NB4 (cell line): ENCODE measurements around the gene TRRAP.

Experiments
- DNase-seq: peaks from one replicate; pipeline ENCODE4 v3.0.0; 2010; ENCODE audit warnings: low read depth
- H3K4me3 ChIP-seq: one replicate; pipeline ENCODE4 v1.5.1; 2011; ENCODE audit warnings: mild to moderate bottlenecking, low read depth, low read length, moderate library complexity
- MYC ChIP-seq: IDR thresholded peaks from 2 replicates; pipeline ENCODE4 v1.6.1; 2011; ENCODE audit warnings: low read depth, low read length
- POLR2A ChIP-seq: IDR thresholded peaks from 2 replicates; pipeline ENCODE4 v1.6.1; 2011; ENCODE audit warnings: mild to moderate bottlenecking; ENCODE audit not compliant: insufficient read length; ENCODE audit errors: extremely low read depth
- TF ChIP-seq, protein P1 (sequence below): IDR thresholded peaks from one replicate; pipeline ENCODE4 v1.5.1; 2012; ENCODE audit warnings: low read depth, low read length
- TF ChIP-seq, protein P2 (sequence below): IDR thresholded peaks from 2 replicates; pipeline ENCODE4 v1.6.1; 2011; ENCODE audit warnings: low read depth, low read length

TRRAP gene

DNA sequence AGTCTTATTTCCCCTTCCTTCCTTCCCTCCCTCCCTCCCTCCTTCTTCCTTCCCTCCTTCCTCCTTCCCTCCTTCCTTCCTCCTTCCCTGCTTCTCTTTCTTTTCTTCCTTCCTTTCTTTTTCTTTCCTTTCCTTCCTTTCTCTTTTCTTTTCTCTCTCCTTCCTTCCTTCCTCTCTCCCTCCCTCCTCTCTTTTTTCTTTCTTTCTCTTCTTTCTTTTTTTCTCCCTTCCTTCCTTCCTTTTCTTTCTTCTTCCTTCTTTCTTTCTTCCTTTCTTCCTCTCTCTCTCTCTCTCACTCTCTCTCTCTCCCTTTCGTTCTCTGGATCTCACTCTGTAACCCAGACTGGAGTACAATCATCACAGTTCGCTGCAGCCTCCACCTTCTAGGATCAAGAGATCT, 14.7 kb upstream of the TRRAP start:
- DNase-seq, result no peak
- H3K4me3 ChIP-seq, result no peak overlapping the region
- TF ChIP-seq MYC, result no peak
- TF ChIP-seq, protein P1, sequence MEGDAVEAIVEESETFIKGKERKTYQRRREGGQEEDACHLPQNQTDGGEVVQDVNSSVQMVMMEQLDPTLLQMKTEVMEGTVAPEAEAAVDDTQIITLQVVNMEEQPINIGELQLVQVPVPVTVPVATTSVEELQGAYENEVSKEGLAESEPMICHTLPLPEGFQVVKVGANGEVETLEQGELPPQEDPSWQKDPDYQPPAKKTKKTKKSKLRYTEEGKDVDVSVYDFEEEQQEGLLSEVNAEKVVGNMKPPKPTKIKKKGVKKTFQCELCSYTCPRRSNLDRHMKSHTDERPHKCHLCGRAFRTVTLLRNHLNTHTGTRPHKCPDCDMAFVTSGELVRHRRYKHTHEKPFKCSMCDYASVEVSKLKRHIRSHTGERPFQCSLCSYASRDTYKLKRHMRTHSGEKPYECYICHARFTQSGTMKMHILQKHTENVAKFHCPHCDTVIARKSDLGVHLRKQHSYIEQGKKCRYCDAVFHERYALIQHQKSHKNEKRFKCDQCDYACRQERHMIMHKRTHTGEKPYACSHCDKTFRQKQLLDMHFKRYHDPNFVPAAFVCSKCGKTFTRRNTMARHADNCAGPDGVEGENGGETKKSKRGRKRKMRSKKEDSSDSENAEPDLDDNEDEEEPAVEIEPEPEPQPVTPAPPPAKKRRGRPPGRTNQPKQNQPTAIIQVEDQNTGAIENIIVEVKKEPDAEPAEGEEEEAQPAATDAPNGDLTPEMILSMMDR, result no peak
- no peak for TF ChIP-seq POLR2A
- TF ChIP-seq, protein P2, sequence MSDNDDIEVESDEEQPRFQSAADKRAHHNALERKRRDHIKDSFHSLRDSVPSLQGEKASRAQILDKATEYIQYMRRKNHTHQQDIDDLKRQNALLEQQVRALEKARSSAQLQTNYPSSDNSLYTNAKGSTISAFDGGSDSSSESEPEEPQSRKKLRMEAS, result no peak

DNA sequence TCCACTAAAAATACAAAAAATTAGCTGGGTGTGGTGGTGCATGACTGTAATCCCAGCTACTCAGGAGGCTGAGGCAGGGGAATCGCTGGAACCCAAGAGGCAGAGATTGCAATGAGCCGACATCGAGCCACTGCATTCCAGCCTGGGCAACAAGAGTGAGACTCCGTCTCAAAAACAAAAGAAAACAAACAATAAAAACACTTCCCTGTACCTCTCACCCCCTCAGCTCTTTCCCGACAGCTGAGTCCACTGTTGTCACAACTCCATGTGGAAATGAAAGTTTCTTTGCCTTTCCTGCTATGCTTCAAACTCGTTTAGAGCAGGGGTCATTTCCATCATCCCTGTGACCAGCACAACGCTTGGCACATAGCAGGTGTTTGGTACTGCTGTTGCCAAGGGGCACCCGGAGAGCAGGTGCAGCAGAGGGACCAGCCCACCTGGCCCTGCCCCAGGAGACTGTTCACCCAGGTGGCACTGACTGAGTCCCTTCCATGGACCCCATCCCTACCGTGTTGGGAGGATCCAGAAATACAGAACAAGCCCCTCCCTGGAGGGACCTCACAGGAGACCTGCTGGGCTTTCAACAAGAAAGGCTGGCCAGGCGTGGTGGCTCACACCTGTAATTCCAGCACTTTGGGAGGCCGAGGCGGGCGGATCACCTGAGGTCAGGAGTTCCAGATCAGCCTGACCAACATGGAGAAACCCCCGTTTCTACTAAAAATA, 13.4 kb upstream of the TRRAP start:
- no peak for DNase-seq
- TF ChIP-seq POLR2A, result no peak
- TF ChIP-seq, protein P2, result no peak
- TF ChIP-seq, protein P1, result no peak
- no peak for TF ChIP-seq MYC
- no peak overlapping the region for H3K4me3 ChIP-seq

DNA sequence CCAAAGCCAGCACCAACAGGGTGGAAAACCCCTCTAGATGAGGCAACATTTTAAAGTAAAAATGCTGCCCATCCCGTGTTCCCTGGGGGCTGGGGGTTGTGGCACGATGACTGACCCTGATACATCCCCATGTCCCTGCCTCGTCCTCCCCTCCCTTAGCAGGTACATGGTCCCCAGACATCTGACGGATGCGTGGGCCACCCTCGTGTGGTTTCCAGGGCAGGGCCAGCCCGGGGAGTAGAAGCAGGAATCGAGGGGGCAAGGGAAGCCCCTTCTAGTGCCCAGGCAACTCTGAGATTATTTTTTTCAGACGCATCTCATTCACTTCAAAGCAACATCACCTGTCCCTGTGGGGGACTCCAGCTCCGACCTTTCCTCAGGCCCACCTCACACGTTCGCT, 12.0 kb upstream of the TRRAP start:
- H3K4me3 ChIP-seq, result no peak overlapping the region
- TF ChIP-seq, protein P1, result no peak
- no peak for TF ChIP-seq MYC
- TF ChIP-seq POLR2A, result no peak
- TF ChIP-seq, protein P2, result no peak
- no peak for DNase-seq

DNA sequence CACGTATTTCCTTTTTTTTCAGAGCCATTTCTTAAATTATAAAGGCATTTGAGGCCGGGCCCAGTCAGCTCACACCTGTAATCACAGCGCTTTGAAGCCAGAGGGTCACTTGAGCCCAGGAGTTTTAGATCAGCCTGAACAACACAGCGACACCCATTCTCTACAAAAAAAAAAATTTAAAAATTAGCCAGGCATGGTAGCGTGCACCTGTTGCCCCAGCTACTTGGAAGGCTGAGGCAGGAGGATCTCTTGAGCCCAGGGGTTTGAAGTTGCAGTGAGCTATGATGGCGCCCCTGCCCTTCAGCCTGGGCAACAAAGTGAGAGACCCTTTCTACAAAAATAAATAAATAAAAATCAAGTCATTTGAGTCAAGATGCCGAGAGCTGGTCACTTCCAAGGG, 11.6 kb upstream of the TRRAP start:
- DNase-seq, result no peak
- H3K4me3 ChIP-seq, result no peak overlapping the region
- TF ChIP-seq, protein P2, result no peak
- no peak for TF ChIP-seq MYC
- no peak for TF ChIP-seq POLR2A
- TF ChIP-seq, protein P1, result no peak

DNA sequence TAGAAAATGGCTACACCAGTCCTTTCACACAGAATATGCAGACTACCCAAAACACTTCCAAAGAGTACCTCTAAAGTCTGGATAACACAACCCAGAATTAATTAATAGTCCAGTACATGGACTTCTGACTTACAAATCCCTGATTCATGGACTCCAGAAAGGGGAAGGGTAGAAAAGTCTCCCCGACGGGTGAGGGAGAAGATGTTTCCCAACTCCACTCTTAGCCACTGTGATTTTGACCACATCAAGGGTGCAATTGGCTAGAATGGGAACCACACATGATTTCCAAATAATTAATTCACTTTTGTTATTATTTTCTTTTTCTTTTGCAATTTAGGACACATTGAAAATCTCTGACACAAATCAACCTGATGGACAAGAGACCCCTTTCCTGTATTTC, 9.9 kb upstream of the TRRAP start:
- DNase-seq, result peak; percentile 56
- TF ChIP-seq POLR2A (no peak), MYC (no peak)
- TF ChIP-seq, protein P2, result no peak
- TF ChIP-seq, protein P1, result no peak
- no peak overlapping the region for H3K4me3 ChIP-seq
